K562 (cell line): ENCODE data around the gene ULBP1. TPM values are rescaled to one million over a fixed set of nuclear protein-coding genes. Genes with fewer than 3 reads are reported as not detected.

ENCODE experiments used
- ATAC-seq: fragments of 200-7000 bp; cut with Tn5 transposase; 3 replicates; pipeline ENCODE4 v1.9.1; 2020; ENCODE audit warnings: moderate library complexity
- BruUV-seq: library from RNA; stranded (reverse); fragments of 400-500 nt; replicated peaks from 2 replicates; lab custom pipeline; 2021; lab: Mats Ljungman, UMichigan
- CTCF ChIA-PET: fragments of 300-600 bp; formaldehyde crosslinking; extraction: SDS; loops from one replicate; lab custom pipeline; 2021; ENCODE audit warnings: low intra/inter-chr PET ratio; lab: Yijun Ruan, JAX
- POLR2A ChIA-PET: fragments of 300-600, 350-650 bp; sonication (Branson Sonifier 250); formaldehyde crosslinking; extraction: SDS; loops from one replicate; lab custom pipeline; 2021; ENCODE audit warnings: antibody characterized with exemption, inconsistent platforms; lab: Yijun Ruan, JAX
- DNase-seq, 4 experiments: peaks; one replicate each; pipeline versions ENCODE4 v3.0.0 to v3.0.0-alpha.2; 2011 to 2018; ENCODE audit warnings: low spot score in 3 of 4, mixed read lengths in 3 of 4; ENCODE audit errors: extremely low read depth in 1 of 4
- FAIRE-seq: peaks from 2 replicates; lab custom pipeline; 2011; peaks lifted over from hg19 to GRCh38; lab: Jason Lieb, UNC
- H2AFZ ChIP-seq: 2 replicates; pipeline ENCODE4 v1.6.0; 2011; ENCODE audit warnings: low read depth, low read length, control low read depth, inconsistent platforms
- H3K27ac ChIP-seq: fragments of 200-600 bp; 3 replicates; pipeline ENCODE4 v1.8.0; 2011; ENCODE audit warnings: low read depth, mild to moderate bottlenecking, control low read depth, inconsistent platforms, low read length, moderate library complexity, mixed read lengths; ENCODE audit errors: extremely low read depth
- H3K27me3 ChIP-seq, 2 experiments: fragments of 300-600 bp in 1 of 2; 2 replicates in 1 of 2; 3 replicates in 1 of 2; pipeline versions ENCODE4 v1.6.0 to v1.8.0; 2011; ENCODE audit warnings: inconsistent platforms in 2 of 2, low read length in 2 of 2, mild to moderate bottlenecking in 1 of 2, mixed read lengths in 1 of 2, moderate library complexity in 1 of 2; ENCODE audit not compliant: control insufficient read depth in 2 of 2, insufficient read depth in 2 of 2
- H3K36me3 ChIP-seq: fragments of 300-600 bp; 3 replicates; pipeline ENCODE4 v1.8.0; 2011; ENCODE audit warnings: mild to moderate bottlenecking, low read length, inconsistent platforms; ENCODE audit not compliant: control insufficient read depth, insufficient read depth
- H3K4me1 ChIP-seq, 2 experiments: fragments of 200-600 bp in 1 of 2; replicated peaks in 1 of 2; 2 replicates in 1 of 2; 3 replicates in 1 of 2; pipeline versions ENCODE4 v1.5.1 to v1.8.0; 2011; ENCODE audit warnings: inconsistent platforms in 2 of 2, low read length in 2 of 2, mild to moderate bottlenecking in 1 of 2, mixed read lengths in 1 of 2, moderate library complexity in 1 of 2; ENCODE audit not compliant: control insufficient read depth in 2 of 2, insufficient read depth in 2 of 2
- H3K4me2 ChIP-seq: 2 replicates; pipeline ENCODE4 v1.6.1; 2011; ENCODE audit warnings: low read length, control low read depth, inconsistent platforms, mixed read lengths; ENCODE audit not compliant: insufficient read depth
- H3K4me3 ChIP-seq: fragments of 200-600 bp; sonication (generic), shearing (Covaris generic); 2 replicates; pipeline ENCODE4 v1.5.1; 2016; ENCODE audit warnings: control low read depth, inconsistent platforms
- H3K79me2 ChIP-seq: fragments of 200-600 bp; 3 replicates; pipeline ENCODE4 v1.8.0; 2011; ENCODE audit warnings: low read length, inconsistent platforms; ENCODE audit not compliant: control insufficient read depth, insufficient read depth
- H3K9ac ChIP-seq, 2 experiments: 2 replicates each; pipeline versions ENCODE4 v1.6.0 to v1.6.1; 2011; ENCODE audit warnings: low read depth in 2 of 2, low read length in 2 of 2, control low read depth in 1 of 2, inconsistent platforms in 1 of 2, mild to moderate bottlenecking in 1 of 2, mixed read lengths in 1 of 2; ENCODE audit not compliant: insufficient read depth in 1 of 2
- H3K9me1 ChIP-seq: one replicate; pipeline ENCODE4 v1.6.0; 2011; ENCODE audit warnings: inconsistent platforms, mild to moderate bottlenecking, low read length, moderate library complexity; ENCODE audit not compliant: control insufficient read depth, insufficient read depth
- H3K9me3 ChIP-seq: replicated peaks from 2 replicates; pipeline ENCODE4 v1.5.1; 2011; ENCODE audit warnings: low read depth, low read length, inconsistent platforms; ENCODE audit not compliant: control insufficient read depth, insufficient read depth
- H4K20me1 ChIP-seq: replicated peaks from 2 replicates; pipeline ENCODE4 v1.6.1; 2011; ENCODE audit warnings: low read length, inconsistent platforms, mixed read lengths; ENCODE audit not compliant: control insufficient read depth, insufficient read depth
- BMI1 ChIP-seq: fragments of 150-350 bp; IDR thresholded peaks from 2 replicates; pipeline ENCODE4 v1.6.1; 2014; ENCODE audit warnings: low read length
- ETV5 ChIP-seq: sonication (generic); formaldehyde crosslinking; IDR thresholded peaks from 2 replicates; pipeline ENCODE4 v1.4.0; 2020; ENCODE audit warnings: low read depth, mild to moderate bottlenecking, missing genetic modification reagents
- GTF2A2 ChIP-seq: IDR thresholded peaks from 2 replicates; pipeline ENCODE4 v1.6.1; 2016; ENCODE audit warnings: mild to moderate bottlenecking, missing genetic modification characterization, missing compliant biosample characterization
- HDAC1 ChIP-seq, 2 experiments: fragments of 450-650 bp; IDR thresholded peaks; 2 replicates each; pipeline ENCODE4 v1.6.1; 2016 to 2017; ENCODE audit warnings: inconsistent platforms in 1 of 2, mild to moderate bottlenecking in 1 of 2, moderate library complexity in 1 of 2
- HNRNPH1 ChIP-seq: fragments of 200-400 bp; formaldehyde crosslinking; optimal IDR thresholded peaks from 2 replicates; pipeline ENCODE3; 2017; ENCODE audit warnings: low read depth, mild to moderate bottlenecking, low read length, moderate library complexity
- KHSRP ChIP-seq: fragments of 450-650 bp; IDR thresholded peaks from 2 replicates; pipeline ENCODE4 v1.6.1; 2017
- PTTG1 ChIP-seq: fragments of 450-650 bp; IDR thresholded peaks from 2 replicates; pipeline ENCODE4 v1.6.1; 2016; ENCODE audit warnings: low read depth, mild to moderate bottlenecking, missing genetic modification characterization, missing compliant biosample characterization
- RBM34 ChIP-seq: fragments of 200-400 bp; formaldehyde crosslinking; IDR thresholded peaks from 2 replicates; pipeline ENCODE4 v1.6.1; 2018; ENCODE audit warnings: low read length, borderline replicate concordance; ENCODE audit not compliant: insufficient read depth
- RCOR1 ChIP-seq, 2 experiments: IDR thresholded peaks; 2 replicates each; pipeline ENCODE4 v1.6.1; 2012; ENCODE audit warnings: low read depth in 2 of 2, low read length in 2 of 2, borderline replicate concordance in 1 of 2, improper control_type of control experiment in 1 of 2
- SNIP1 ChIP-seq: fragments of 450-650 bp; IDR thresholded peaks from 2 replicates; pipeline ENCODE4 v1.7.1; 2017; ENCODE audit warnings: low read depth, mild to moderate bottlenecking
- SP2 ChIP-seq: IDR thresholded peaks from 2 replicates; pipeline ENCODE4 v1.6.1; 2011; ENCODE audit warnings: mild to moderate bottlenecking, low read depth, low read length, moderate library complexity; ENCODE audit not compliant: poor library complexity, severe bottlenecking; ENCODE audit errors: extremely low read depth
- ZKSCAN1 ChIP-seq: fragments of 150-350 bp; IDR thresholded peaks from 2 replicates; pipeline ENCODE4 v1.6.1; 2016; ENCODE audit warnings: low read depth, low read length
- WGBS: fragments of 100-300 bp; shearing (Covaris generic); methylation state at CpG from one replicate; pipeline ENCODE4 v1.1.6; 2016; ENCODE audit warnings: low coverage, mixed read lengths; ENCODE audit not compliant: insufficient coverage; ENCODE audit errors: missing lambda C conversion rate; 5-methylcytosine and 5-hydroxymethylcytosine counted together
- in situ Hi-C: fragments of 300-500 bp; cut with MboI; formaldehyde crosslinking; loops from 4 replicates; pipeline ENCODE4 v1.15.0; 2018; ENCODE audit warnings: inconsistent platforms, mixed read lengths
- intact Hi-C: fragments of 100-400 bp; cut with micrococcal nuclease; formaldehyde crosslinking; loops from 2 replicates; pipeline ENCODE4 v1.14.2; 2022
- polyA plus RNA-seq, 8 experiments: library from polyadenylated mRNA; depleted of rRNA in 4 of 8; stranded (reverse) in 5 of 8; unstranded in 3 of 8; fragments of >200 nt; fragmentation: Nextera tagmentation in 2 of 8; fragmentation: Illumina TruSeq in 1 of 8; extraction: Ambion mirVana in 2 of 8; extraction: Trizol in 1 of 8; gene quantifications; 2 replicates each; pipeline versions ENCODE4 v1.2.1 to v1.2.3, GENCODE V29; 2011 to 2014; ENCODE audit warnings: inconsistent platforms in 1 of 8, missing spikeins in 1 of 8
- total RNA-seq, 7 experiments: library from RNA; depleted of rRNA in 6 of 7; stranded (reverse); fragments of >200 nt in 6 of 7; fragmentation: Illumina TruSeq in 2 of 7; extraction: Trizol in 2 of 7; gene quantifications; 2 replicates each; pipeline versions ENCODE4 v1.2.1 to v1.2.3, GENCODE V29; 2011 to 2021; ENCODE audit warnings: low replicate concordance in 1 of 7
- TF ChIP-seq, protein P1 (sequence below): sonication (generic); formaldehyde crosslinking; IDR thresholded peaks from 2 replicates; pipeline ENCODE4 v1.8.0; 2022; ENCODE audit warnings: mild to moderate bottlenecking, missing genetic modification reagents
- TF ChIP-seq, protein P2 (sequence below): sonication (generic); formaldehyde crosslinking; IDR thresholded peaks from 2 replicates; pipeline ENCODE4 v1.8.1; 2023; ENCODE audit warnings: mild to moderate bottlenecking, missing genetic modification reagents

ULBP1 gene
- total and polyA plus RNA-seq, 9 of the 15 experiments (the other 6 are each of a cell fraction or from before 2014, with no cell fraction given), result 0.33 to 6.0 (median 2.5) TPM

DNA sequence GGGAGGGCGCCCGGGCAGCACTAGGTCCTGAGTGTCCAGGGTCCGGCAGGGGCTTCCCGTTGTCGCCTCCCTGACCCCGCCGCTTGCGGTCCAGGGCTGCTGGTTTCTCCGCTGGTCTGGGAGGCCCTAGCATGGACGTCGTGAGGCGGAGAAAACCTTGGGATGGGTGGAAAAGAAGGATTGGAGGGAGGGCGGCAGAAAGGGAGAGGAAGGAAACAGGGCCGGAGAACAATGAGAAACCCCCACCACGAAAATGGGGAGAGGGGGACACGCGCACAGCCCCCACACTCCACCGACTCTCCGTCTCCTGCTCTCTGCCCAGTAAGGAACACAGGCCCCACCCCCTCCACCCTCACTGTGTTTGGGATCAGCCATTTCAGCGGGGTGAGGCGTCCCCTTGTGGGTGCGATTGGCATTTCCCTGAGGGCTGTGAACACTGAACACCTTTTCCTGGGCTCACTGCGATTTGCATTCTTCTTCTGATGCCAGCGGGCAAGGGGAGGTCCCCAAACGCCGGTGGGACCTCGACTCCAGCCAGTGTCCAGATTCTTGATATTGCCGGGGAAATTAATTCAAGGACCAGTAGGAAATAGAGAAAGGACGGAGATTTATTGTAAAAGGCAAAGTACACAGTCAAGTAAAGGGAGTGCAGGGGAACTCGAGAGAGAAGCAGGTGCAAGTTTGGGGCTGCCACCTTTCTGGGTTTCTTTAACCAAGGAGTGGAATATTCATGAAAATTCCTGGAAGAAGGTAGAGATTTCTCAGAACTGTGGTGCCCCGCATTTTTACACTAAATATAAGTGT is 37.6 kb upstream of the ULBP1 start:
- DNase-seq (peak; percentile 75 to 91 (median 82)), ATAC-seq (peak; percentile 97), FAIRE-seq (peak; percentile 94)
- Histone ChIP-seq H3K27me3 (peaks cover 21 to 52% of the 10 kb centered on the region in 2 experiments), H2AFZ (peak overlapping the region; percentile 93), H3K9ac (peak overlapping the region; percentile 50 to 89; a peak in 3 of 4 replicates), H3K4me3 (peak overlapping the region; percentile 30), H3K4me1 (peaks cover 0 to 26% of the 10 kb centered on the region in 2 experiments; a peak in 3 of 5 replicates), H3K79me2 (no peaks in the 10 kb centered on the region), H3K9me1 (no peaks in the 10 kb centered on the region), H3K4me2 (peak overlapping the region; percentile 80), H3K36me3 (no peaks in the 10 kb centered on the region), H4K20me1 (no peaks in the 10 kb centered on the region), H3K9me3 (no peaks in the 10 kb centered on the region), H3K27ac (no peak overlapping the region)
- in situ Hi-C loops (loop anchor here (10.0 kb wide), 1 partner anchor 201 kb away; no protein-coding TSS in a partner anchor), intact Hi-C loops (loop anchor here (1.0 to 5.0 kb wide), 5 partner anchors 86 to 899 kb away; partner anchors contain the start of gene GINM1)
- WGBS, result 5% methylated on average over 31 of the region's 31 CpGs
- POLR2A ChIA-PET, result interaction anchor here (0.6 to 1.0 kb wide), 2 partner anchors 15 to 501 kb away, joined by 3 read pairs; no protein-coding TSS in a partner anchor
- BruUV-seq, result no TSS peak
- CTCF ChIA-PET, result interaction anchor here (0.5 to 2.9 kb wide), 11 partner anchors 13 to 897 kb away, joined by 3 to 23 read pairs (median 4); partner anchors contain the start of gene GINM1
- no peak for TF ChIP-seq ETV5 (CRISPR knock-in tag)
- no peak for TF ChIP-seq HNRNPH1
- TF ChIP-seq RBM34, result no peak
- no peak for TF ChIP-seq SNIP1
- peak in 1 of 2 experiments; percentile 69; a peak in 2 of 4 replicates for TF ChIP-seq RCOR1 (IDR thresholded peaks at IDR 0.05; ENCODE audit: borderline replicate concordance in 1 of 2, low read depth in 2 of 2, low read length in 2 of 2)
- TF ChIP-seq SP2, result no peak
- TF ChIP-seq, protein P1, sequence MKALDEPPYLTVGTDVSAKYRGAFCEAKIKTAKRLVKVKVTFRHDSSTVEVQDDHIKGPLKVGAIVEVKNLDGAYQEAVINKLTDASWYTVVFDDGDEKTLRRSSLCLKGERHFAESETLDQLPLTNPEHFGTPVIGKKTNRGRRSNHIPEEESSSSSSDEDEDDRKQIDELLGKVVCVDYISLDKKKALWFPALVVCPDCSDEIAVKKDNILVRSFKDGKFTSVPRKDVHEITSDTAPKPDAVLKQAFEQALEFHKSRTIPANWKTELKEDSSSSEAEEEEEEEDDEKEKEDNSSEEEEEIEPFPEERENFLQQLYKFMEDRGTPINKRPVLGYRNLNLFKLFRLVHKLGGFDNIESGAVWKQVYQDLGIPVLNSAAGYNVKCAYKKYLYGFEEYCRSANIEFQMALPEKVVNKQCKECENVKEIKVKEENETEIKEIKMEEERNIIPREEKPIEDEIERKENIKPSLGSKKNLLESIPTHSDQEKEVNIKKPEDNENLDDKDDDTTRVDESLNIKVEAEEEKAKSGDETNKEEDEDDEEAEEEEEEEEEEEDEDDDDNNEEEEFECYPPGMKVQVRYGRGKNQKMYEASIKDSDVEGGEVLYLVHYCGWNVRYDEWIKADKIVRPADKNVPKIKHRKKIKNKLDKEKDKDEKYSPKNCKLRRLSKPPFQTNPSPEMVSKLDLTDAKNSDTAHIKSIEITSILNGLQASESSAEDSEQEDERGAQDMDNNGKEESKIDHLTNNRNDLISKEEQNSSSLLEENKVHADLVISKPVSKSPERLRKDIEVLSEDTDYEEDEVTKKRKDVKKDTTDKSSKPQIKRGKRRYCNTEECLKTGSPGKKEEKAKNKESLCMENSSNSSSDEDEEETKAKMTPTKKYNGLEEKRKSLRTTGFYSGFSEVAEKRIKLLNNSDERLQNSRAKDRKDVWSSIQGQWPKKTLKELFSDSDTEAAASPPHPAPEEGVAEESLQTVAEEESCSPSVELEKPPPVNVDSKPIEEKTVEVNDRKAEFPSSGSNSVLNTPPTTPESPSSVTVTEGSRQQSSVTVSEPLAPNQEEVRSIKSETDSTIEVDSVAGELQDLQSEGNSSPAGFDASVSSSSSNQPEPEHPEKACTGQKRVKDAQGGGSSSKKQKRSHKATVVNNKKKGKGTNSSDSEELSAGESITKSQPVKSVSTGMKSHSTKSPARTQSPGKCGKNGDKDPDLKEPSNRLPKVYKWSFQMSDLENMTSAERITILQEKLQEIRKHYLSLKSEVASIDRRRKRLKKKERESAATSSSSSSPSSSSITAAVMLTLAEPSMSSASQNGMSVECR (CRISPR knock-in tag), result peak; percentile 51; the same call in 1 of the 2 replicates
- TF ChIP-seq ZKSCAN1, result 0 out of 2 replicates have a peak, but pooled peaks have one; percentile 41
- TF ChIP-seq BMI1, result 0 out of 2 replicates have a peak, but pooled peaks have one; percentile 40
- no peak for TF ChIP-seq KHSRP
- no peak for TF ChIP-seq GTF2A2 (tag)
- TF ChIP-seq PTTG1 (tag), result no peak
- TF ChIP-seq, protein P2, sequence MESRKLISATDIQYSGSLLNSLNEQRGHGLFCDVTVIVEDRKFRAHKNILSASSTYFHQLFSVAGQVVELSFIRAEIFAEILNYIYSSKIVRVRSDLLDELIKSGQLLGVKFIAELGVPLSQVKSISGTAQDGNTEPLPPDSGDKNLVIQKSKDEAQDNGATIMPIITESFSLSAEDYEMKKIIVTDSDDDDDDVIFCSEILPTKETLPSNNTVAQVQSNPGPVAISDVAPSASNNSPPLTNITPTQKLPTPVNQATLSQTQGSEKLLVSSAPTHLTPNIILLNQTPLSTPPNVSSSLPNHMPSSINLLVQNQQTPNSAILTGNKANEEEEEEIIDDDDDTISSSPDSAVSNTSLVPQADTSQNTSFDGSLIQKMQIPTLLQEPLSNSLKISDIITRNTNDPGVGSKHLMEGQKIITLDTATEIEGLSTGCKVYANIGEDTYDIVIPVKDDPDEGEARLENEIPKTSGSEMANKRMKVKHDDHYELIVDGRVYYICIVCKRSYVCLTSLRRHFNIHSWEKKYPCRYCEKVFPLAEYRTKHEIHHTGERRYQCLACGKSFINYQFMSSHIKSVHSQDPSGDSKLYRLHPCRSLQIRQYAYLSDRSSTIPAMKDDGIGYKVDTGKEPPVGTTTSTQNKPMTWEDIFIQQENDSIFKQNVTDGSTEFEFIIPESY, result no peak; the same call in 1 of the 2 replicates
- TF ChIP-seq HDAC1 (IDR thresholded peaks at IDR 0.05), result no peak
